Muscle layer of duodenum (tissue), 2 donors: Measurements from ENCODE around the gene TKT.

ENCODE experiments used
- H3K27ac ChIP-seq: one replicate; pipeline ENCODE4 v1.7.0; 2013; ENCODE audit warnings: mild to moderate bottlenecking, low read length
- H3K27me3 ChIP-seq: one replicate; pipeline ENCODE4 v1.7.0; 2013; ENCODE audit warnings: low read depth, mild to moderate bottlenecking, control low read depth, low read length
- H3K36me3 ChIP-seq, 2 donors: one replicate each; pipeline ENCODE4 v1.7.0; 2013; ENCODE audit warnings: low read length in 2 of 2, control low read depth in 1 of 2, mild to moderate bottlenecking in 1 of 2; ENCODE audit not compliant: insufficient read depth in 2 of 2, control insufficient read depth in 1 of 2
- H3K4me1 ChIP-seq, 2 donors: one replicate each; pipeline ENCODE4 v1.7.0; 2013; ENCODE audit warnings: low read length in 2 of 2, mild to moderate bottlenecking in 2 of 2, control low read depth in 1 of 2, moderate library complexity in 1 of 2; ENCODE audit not compliant: insufficient read depth in 2 of 2, control insufficient read depth in 1 of 2
- H3K4me3 ChIP-seq, 2 donors: one replicate each; pipeline ENCODE4 v1.7.0; 2013; ENCODE audit warnings: low read length in 2 of 2, low read depth in 1 of 2, mild to moderate bottlenecking in 1 of 2
- H3K9me3 ChIP-seq, 2 donors: one replicate each; pipeline ENCODE4 v1.7.0; 2013; ENCODE audit warnings: low read length in 2 of 2, control low read depth in 1 of 2, mild to moderate bottlenecking in 1 of 2; ENCODE audit not compliant: control insufficient read depth in 1 of 2
- donor health status: healthy.

The TKT gene

DNA sequence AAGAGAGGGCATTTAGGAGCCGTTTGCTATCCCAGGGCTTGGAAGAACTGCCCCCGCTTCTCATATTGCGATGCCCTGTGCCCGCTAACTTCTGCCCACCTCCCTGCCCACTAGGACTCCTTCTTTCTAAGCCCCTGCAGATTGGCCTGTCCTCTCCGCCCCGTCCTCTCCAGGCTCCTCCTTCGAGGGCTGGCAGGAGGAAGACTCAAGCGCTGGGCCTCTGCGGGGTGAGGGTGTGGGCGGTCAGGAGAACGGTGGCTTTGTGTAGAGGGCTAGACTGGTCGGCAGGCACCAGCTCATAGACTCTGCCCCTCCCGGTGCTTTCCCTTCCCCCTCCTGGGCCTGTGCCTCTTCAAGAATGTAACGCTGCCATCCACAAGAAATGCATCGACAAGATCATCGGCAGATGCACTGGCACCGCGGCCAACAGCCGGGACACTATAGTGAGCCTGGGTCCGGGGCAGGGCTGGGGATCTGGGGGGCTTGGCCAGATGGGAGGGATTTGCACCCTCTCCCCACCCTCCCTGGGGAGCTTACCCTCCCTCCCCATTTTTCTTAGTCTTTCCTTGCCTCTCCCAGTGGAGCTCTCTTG is 73.0 kb downstream of the TKT start:
- H3K27me3 ChIP-seq, result no peaks in the 10 kb centered on the region
- no peaks in the 10 kb centered on the region for H3K4me1 ChIP-seq
- H3K9me3 ChIP-seq, result no peaks in the 10 kb centered on the region
- H3K36me3 ChIP-seq, result peaks cover 65 to 75% of the 10 kb centered on the region in 2 donors
- no peak overlapping the region for H3K27ac ChIP-seq
- H3K4me3 ChIP-seq, result no peak overlapping the region

DNA sequence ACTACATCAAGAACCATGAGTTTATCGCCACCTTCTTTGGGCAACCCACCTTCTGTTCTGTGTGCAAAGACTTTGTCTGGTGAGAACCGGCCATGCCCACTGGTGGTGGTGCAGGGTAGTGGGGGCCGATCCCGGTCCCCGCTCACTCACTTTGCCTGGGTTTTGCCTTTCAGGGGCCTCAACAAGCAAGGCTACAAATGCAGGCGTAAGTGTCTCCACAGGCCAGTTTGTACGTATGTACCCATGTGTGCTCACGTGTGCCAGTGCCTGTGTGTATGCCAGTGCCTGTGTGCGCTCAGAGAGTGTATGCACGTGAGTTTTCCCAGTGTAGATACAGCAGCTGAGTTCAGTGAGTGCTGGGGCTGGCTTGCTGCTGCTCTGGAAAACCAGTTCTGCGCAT is 74.3 kb downstream of the TKT start:
- H3K4me3 ChIP-seq, result no peak overlapping the region
- H3K4me1 ChIP-seq, result no peaks in the 10 kb centered on the region
- no peaks in the 10 kb centered on the region for H3K9me3 ChIP-seq
- peaks cover 54 to 62% of the 10 kb centered on the region in 2 donors for H3K36me3 ChIP-seq
- no peak overlapping the region for H3K27ac ChIP-seq
- H3K27me3 ChIP-seq, result no peaks in the 10 kb centered on the region

DNA sequence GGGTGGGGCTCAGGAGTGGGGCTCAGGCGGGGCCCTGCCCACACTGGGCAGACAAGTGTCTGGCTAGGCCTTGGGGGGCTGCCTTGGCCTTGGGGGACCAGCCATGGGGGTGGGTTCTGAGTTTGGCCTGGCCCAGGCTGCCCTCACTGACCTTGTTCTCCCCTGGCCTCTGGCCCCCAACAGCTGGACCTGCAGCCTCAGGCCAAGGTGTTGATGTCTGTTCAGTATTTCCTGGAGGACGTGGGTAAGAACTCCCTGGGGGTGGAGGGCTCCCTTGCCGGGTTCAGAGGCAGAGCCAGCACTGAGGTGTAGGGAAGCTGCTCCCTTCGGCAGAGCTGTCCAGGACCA is 74.8 kb downstream of the TKT start:
- Histone ChIP-seq H3K4me3 (no peak overlapping the region), H3K36me3 (peaks cover 49 to 57% of the 10 kb centered on the region in 2 donors), H3K27ac (no peak overlapping the region)

DNA sequence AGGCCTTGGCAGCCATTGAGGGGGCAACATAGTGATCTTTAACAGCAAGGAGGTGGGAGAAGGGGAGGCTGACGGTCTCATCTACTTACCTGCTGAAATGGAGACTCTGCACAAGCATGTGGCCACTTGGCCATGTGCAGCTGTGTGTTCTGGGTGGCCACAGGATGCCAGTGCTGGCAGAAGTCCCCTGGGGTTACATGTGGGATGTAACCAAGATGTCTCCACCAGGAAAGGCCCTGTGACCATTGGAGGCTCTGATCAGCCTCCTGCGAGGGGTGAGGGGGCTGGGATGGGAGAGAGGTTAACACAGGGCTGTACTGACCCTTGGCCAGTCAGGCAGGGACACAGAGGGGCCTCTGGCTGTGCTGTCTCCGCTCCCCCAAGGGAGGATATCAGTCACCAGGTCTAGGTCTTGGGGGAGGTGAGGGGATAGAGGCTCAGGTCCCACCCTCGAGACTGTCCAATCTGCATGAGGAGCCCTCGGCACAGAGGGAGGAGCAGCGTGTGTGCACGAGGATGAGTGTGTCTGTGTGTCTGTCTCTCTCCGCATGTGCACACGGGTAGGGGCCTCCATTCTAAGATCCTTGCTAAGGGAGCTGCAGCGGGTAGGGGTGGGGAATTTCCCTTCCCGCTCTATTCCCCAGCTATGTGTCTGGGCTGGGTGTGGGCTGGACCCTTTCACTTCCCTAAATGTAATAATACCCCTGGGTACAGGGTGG is 75.4 kb downstream of the TKT start:
- Histone ChIP-seq H3K4me1 (no peaks in the 10 kb centered on the region), H3K9me3 (no peaks in the 10 kb centered on the region), H3K36me3 (peaks cover 49 to 55% of the 10 kb centered on the region in 2 donors), H3K27ac (no peak overlapping the region), H3K27me3 (no peaks in the 10 kb centered on the region), H3K4me3 (no peak overlapping the region)

More for the DNA sequence above, 74.8 kb downstream of the TKT start:
- no peaks in the 10 kb centered on the region for H3K9me3 ChIP-seq
- H3K27me3 ChIP-seq, result no peaks in the 10 kb centered on the region
- no peaks in the 10 kb centered on the region for H3K4me1 ChIP-seq

DNA sequence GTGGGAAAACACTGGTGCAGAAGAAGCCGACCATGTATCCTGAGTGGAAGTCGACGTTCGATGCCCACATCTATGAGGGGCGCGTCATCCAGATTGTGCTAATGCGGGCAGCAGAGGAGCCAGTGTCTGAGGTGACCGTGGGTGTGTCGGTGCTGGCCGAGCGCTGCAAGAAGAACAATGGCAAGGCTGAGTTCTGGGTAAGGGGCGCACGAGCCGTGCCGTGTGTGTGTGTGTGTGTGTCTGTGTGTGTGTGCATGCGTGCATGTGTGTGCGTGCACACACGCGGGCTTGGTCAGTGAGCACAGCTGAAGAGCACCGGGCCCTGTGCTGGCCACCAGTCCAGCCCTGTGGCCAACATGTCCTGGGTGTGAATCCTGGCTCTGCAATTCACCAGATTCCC is 76.2 kb downstream of the TKT start:
- no peaks in the 10 kb centered on the region for H3K9me3 ChIP-seq
- no peaks in the 10 kb centered on the region for H3K27me3 ChIP-seq
- H3K27ac ChIP-seq, result no peak overlapping the region
- H3K4me1 ChIP-seq, result no peaks in the 10 kb centered on the region
- H3K36me3 ChIP-seq, result peaks cover 41 to 46% of the 10 kb centered on the region in 2 donors
- no peak overlapping the region for H3K4me3 ChIP-seq

DNA sequence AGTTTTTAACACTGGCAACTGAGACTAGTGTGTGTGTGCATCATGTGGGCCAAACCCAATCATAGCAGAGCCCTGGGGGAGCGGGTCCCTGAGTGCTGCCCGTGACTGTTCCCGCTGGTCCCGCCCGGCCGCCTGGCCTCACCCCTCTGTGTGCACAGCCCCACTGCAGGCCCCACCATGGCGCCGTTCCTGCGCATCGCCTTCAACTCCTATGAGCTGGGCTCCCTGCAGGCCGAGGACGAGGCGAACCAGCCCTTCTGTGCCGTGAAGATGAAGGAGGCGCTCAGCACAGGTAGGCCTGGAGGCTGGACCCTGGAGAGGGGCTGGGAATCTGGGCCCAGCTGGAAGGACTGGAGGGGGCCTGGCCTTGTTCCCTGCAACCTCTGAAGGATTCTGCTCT is 77.6 kb downstream of the TKT start:
- Histone ChIP-seq H3K36me3 (peaks cover 39 to 40% of the 10 kb centered on the region in 2 donors), H3K4me1 (no peaks in the 10 kb centered on the region), H3K27me3 (no peaks in the 10 kb centered on the region), H3K4me3 (no peak overlapping the region), H3K9me3 (no peaks in the 10 kb centered on the region), H3K27ac (no peak overlapping the region)

DNA sequence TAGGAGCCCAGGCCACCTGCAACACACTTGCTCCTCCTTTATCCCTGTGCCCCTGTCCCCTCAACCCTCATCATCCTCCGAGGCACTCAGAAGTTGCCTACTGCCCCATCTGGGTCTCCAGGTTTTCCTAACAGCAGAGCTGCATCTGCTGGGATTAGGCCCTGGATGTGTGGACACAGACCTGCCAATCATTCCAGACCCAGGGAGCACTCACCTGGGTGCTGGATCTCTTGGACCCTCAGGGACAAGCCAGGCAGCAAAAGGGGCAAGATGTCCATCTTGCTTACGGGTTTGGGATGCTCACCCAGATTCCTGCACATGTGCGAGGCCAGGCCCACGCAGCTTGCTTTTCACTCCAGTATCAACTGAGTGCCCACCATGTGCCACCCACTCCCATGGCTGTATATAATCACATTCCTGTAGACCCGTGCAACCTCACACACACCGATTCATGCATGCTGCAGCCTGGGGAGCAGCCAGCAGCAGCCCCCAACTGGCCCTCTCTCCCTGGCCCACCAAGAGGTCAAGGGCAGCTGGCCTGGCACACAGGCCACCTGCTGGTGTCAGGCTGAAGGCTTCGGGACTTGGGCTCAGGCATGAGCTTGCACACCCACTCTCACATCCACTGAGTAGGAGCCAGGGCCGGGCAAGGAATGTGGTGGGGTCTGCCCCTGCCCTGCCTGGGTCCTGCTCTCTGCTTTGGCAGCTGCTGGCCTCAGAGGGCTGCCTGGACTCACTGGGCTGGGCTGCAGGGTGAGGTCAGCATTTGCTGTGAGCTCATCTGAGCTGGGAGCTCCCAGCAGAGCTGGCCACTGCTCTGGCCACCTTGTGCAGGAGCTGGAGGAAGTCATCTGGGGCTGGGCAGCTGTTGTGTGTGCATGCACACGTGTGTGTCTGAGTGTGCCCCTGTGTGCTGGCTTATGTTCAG is 79.9 kb downstream of the TKT start:
- H3K4me1 ChIP-seq, result peaks cover 0 to 5% of the 10 kb centered on the region in 2 donors
- H3K27me3 ChIP-seq, result no peaks in the 10 kb centered on the region
- no peak overlapping the region for H3K27ac ChIP-seq
- no peaks in the 10 kb centered on the region for H3K9me3 ChIP-seq
- H3K4me3 ChIP-seq, result no peak overlapping the region
- H3K36me3 ChIP-seq, result peaks cover 24 to 25% of the 10 kb centered on the region in 2 donors
